HG03139 (cell line): ENCODE results near the gene TRIM14.
"Not testable (repeated sequence)": the region's sequence is repeated elsewhere in the genome, so short reads cannot be mapped to it uniquely, and the experiment has no call there.

Experiments used
- ATAC-seq: cut with Tn5 transposase; IDR thresholded peaks from one replicate; pipeline ENCODE4 v1.9.1; 2021; ENCODE audit not compliant: unreplicated experiment

The TRIM14 gene

GRCh38 chr9:98108531-98109031 lies 10.4 kb downstream of the TRIM14 start:
- peak; percentile 65 for ATAC-seq

GRCh38 chr9:98107926-98108325 lies 11.1 kb downstream of the TRIM14 start:
- ATAC-seq: no peak

GRCh38 chr9:98105006-98105405 lies 14.0 kb downstream of the TRIM14 start:
- ATAC-seq: no peak

GRCh38 chr9:98104445-98104881 lies 14.6 kb downstream of the TRIM14 start:
- ATAC-seq: no peak

- ATAC-seq: peak; percentile 97
These were observed 17.2 kb downstream of the TRIM14 start for GRCh38 chr9:98101868-98102273.

- peak; percentile 2 for ATAC-seq
These were observed 17.6 kb downstream of the TRIM14 start for GRCh38 chr9:98101416-98101815.

- no peak for ATAC-seq
These were observed 18.6 kb downstream of the TRIM14 start for GRCh38 chr9:98100456-98100855.

GRCh38 chr9:98099898-98100297 lies 19.1 kb downstream of the TRIM14 start:
- no peak for ATAC-seq

- ATAC-seq: no peak
These were observed 19.7 kb downstream of the TRIM14 start for GRCh38 chr9:98099346-98099745.

- ATAC-seq: no peak
These were observed 21.2 kb downstream of the TRIM14 start for GRCh38 chr9:98097836-98098235.

GRCh38 chr9:98096091-98096490 lies 22.9 kb downstream of the TRIM14 start:
- ATAC-seq: no peak

GRCh38 chr9:98095401-98095800 lies 23.6 kb downstream of the TRIM14 start:
- no peak for ATAC-seq

GRCh38 chr9:98094851-98095250 lies 24.2 kb downstream of the TRIM14 start:
- no peak for ATAC-seq

- no peak for ATAC-seq
These were observed 24.7 kb downstream of the TRIM14 start for GRCh38 chr9:98094316-98094715.

- no peak for ATAC-seq
These were observed 26.4 kb downstream of the TRIM14 start for GRCh38 chr9:98092613-98092931.

GRCh38 chr9:98091735-98092612 lies 27.0 kb downstream of the TRIM14 start:
- no peak for ATAC-seq

- ATAC-seq: not testable (repeated sequence)
These were observed 28.3 kb downstream of the TRIM14 start for GRCh38 chr9:98090674-98091073.

GRCh38 chr9:98087420-98088354 lies 31.3 kb downstream of the TRIM14 start:
- no peak for ATAC-seq

GRCh38 chr9:98086461-98086860 lies 32.6 kb downstream of the TRIM14 start:
- no peak for ATAC-seq

GRCh38 chr9:98085944-98086343 lies 33.1 kb downstream of the TRIM14 start:
- ATAC-seq: no peak

- ATAC-seq: no peak
These were observed 34.0 kb downstream of the TRIM14 start for GRCh38 chr9:98085058-98085457.

- no peak for ATAC-seq
These were observed 34.6 kb downstream of the TRIM14 start for GRCh38 chr9:98084396-98084795.
